Measurements from ENCODE around the gene PLPP2.

Gene PLPP2

GRCh38 chr19:313988-314815 is 23.0 kb upstream of the PLPP2 start:
- DNase-seq: no peak

- no peak for DNase-seq
Measured at GRCh38 chr19:313169-313987, 22.2 kb upstream of the PLPP2 start.

- no peak for DNase-seq
Measured at GRCh38 chr19:311813-312261, 20.6 kb upstream of the PLPP2 start.

- DNase-seq: no peak
Measured at GRCh38 chr19:310781-311496, 19.7 kb upstream of the PLPP2 start.

GRCh38 chr19:310141-310651 is 19.0 kb upstream of the PLPP2 start:
- no peak for DNase-seq

GRCh38 chr19:309206-309565 is 18.0 kb upstream of the PLPP2 start:
- DNase-seq: no peak

- DNase-seq: no peak
Measured at GRCh38 chr19:308471-309205, 17.4 kb upstream of the PLPP2 start.

- no peak for DNase-seq
Measured at GRCh38 chr19:307793-308420, 16.7 kb upstream of the PLPP2 start.

GRCh38 chr19:307111-307531 is 15.9 kb upstream of the PLPP2 start:
- no peak for DNase-seq

GRCh38 chr19:306151-306900 is 15.1 kb upstream of the PLPP2 start:
- no peak for DNase-seq

GRCh38 chr19:305240-306150 is 14.3 kb upstream of the PLPP2 start:
- no peak for DNase-seq

- no peak for DNase-seq
Measured at GRCh38 chr19:296476-297225, 5.4 kb upstream of the PLPP2 start.

GRCh38 chr19:295687-296370 is 4.6 kb upstream of the PLPP2 start:
- DNase-seq: no peak

GRCh38 chr19:294946-295686 is 3.9 kb upstream of the PLPP2 start:
- DNase-seq: no peak

- no peak for DNase-seq
Measured at GRCh38 chr19:294341-294945, 3.2 kb upstream of the PLPP2 start.

- no peak for DNase-seq
Measured at GRCh38 chr19:293436-294110, 2.4 kb upstream of the PLPP2 start.

- DNase-seq: no peak
Measured at GRCh38 chr19:292951-293350, 1.7 kb upstream of the PLPP2 start.

Measured in bone marrow (tissue), 2 donors.